Measurements from ENCODE around the gene AKR1E2.
A peak's percentile ranks its signal among the peaks of the same experiment; 100 is the strongest.

Gene AKR1E2
- 0 to 4.4 (median 0.88) reads per million in 9 experiments for total RNA-seq

GRCh38 chr10:4825868-4826791, at the start of gene AKR1E2:
Gene AKR1E2, plus strand, starts transcription at chr10:4826207. Its CDS starts 118 bp downstream, at chr10:4826325.
- peaks cover 3% of the 10 kb centered on the region for H3K36me3 Mint-ChIP-seq (ENCODE audit: insufficient read depth)
- peak; percentile 84 for ATAC-seq (replicated peaks)

DNA sequence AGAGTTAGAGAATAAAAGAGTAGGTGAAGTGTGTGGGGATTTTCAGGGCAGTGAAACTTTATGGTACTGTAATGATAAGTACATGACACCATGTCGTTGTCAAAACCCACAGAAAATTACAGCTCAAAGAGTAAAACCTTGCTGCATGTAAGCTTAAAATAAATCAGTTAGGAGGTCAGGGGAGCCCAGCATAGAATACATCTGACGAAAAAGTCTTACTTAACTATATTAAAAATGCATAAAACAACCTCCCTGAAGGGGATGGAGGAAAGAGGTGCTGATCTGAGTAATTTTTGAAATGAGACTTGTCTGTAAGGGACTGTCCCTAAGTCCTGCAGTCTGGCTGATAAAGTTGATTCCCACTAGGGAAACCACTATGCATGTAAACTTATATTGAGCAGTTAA, 49.8 kb upstream of the AKR1E2 start:
- Mint-ChIP-seq H3K9me3 (no peaks in the 10 kb centered on the region), H3K27me3 (peaks cover 45 to 52% of the 10 kb centered on the region in 2 donors), H3K4me3 (no peak overlapping the region), H3K27ac (no peak overlapping the region), H3K4me1 (ENCODE audit: low read depth in 2 of 2) (no peaks in the 10 kb centered on the region), H3K36me3 (ENCODE audit: insufficient read depth) (no peaks in the 10 kb centered on the region)
- no peak for DNase-seq
- ATAC-seq (replicated peaks): no peak

More at GRCh38 chr10:4825868-4826791, at the start of gene AKR1E2:
- H3K27ac Mint-ChIP-seq: no peak within 1 kb of the TSS
- DNase-seq: peak; percentile 20 to 23 (median 23)
- H3K4me1 Mint-ChIP-seq (ENCODE audit: low read depth in 2 of 2): peaks cover 4 to 6% of the 10 kb centered on the region in 2 donors
- H3K4me3 Mint-ChIP-seq: peak within 1 kb of the TSS; percentile 42 to 55
- H3K27me3 Mint-ChIP-seq: peaks cover 79 to 92% of the 10 kb centered on the region in 2 donors
- H3K9me3 Mint-ChIP-seq: no peaks in the 10 kb centered on the region

- DNase-seq: no peak
- Mint-ChIP-seq H3K27ac (no peak overlapping the region), H3K9me3 (no peaks in the 10 kb centered on the region), H3K4me1 (ENCODE audit: low read depth in 2 of 2) (no peaks in the 10 kb centered on the region), H3K27me3 (peaks cover 45 to 50% of the 10 kb centered on the region in 2 donors), H3K36me3 (ENCODE audit: insufficient read depth) (no peaks in the 10 kb centered on the region), H3K4me3 (no peak overlapping the region)
- no peak for ATAC-seq (replicated peaks)
Observed at GRCh38 chr10:4778761-4779160, 47.2 kb upstream of the AKR1E2 start.

- DNase-seq (no peak), ATAC-seq (replicated peaks) (no peak)
- no peaks in the 10 kb centered on the region for H3K36me3 Mint-ChIP-seq (ENCODE audit: insufficient read depth)
- no peak overlapping the region for H3K27ac Mint-ChIP-seq
- no peaks in the 10 kb centered on the region for H3K4me1 Mint-ChIP-seq (ENCODE audit: low read depth in 2 of 2)
- H3K4me3 Mint-ChIP-seq: no peak overlapping the region
- H3K9me3 Mint-ChIP-seq: no peaks in the 10 kb centered on the region
- peaks cover 42 to 49% of the 10 kb centered on the region in 2 donors for H3K27me3 Mint-ChIP-seq
Observed at GRCh38 chr10:4780091-4780490, 45.9 kb upstream of the AKR1E2 start.

DNA sequence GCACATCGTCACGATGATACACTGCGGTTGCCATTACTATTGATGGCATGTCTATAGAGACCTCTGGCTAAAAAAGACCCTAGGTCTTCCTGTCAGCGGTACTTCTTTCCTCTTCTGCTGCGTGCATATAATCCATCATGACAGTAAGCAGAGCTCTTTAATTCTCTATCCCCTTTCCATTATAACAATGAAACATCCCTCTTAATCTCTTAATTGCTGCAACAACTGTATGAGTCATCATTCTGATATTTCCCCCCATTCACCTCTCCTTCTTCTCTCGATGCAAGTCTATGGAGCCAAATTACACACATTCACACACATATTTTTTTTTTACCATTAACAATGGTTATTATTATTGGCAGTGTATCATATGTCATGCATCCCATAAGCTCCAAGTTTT, 45.2 kb upstream of the AKR1E2 start:
- Mint-ChIP-seq H3K27ac (no peak overlapping the region), H3K27me3 (peaks cover 45 to 53% of the 10 kb centered on the region in 2 donors), H3K36me3 (ENCODE audit: insufficient read depth) (no peaks in the 10 kb centered on the region), H3K4me3 (no peak overlapping the region), H3K9me3 (no peaks in the 10 kb centered on the region), H3K4me1 (ENCODE audit: low read depth in 2 of 2) (no peaks in the 10 kb centered on the region)
- DNase-seq (no peak), ATAC-seq (replicated peaks) (no peak)

- no peak for ATAC-seq (replicated peaks)
- no peak for DNase-seq
- H3K4me3 Mint-ChIP-seq: no peak overlapping the region
- peaks cover 45 to 50% of the 10 kb centered on the region in 2 donors for H3K27me3 Mint-ChIP-seq
- no peak overlapping the region for H3K27ac Mint-ChIP-seq
- no peaks in the 10 kb centered on the region for H3K9me3 Mint-ChIP-seq
- H3K36me3 Mint-ChIP-seq (ENCODE audit: insufficient read depth): no peaks in the 10 kb centered on the region
- no peaks in the 10 kb centered on the region for H3K4me1 Mint-ChIP-seq (ENCODE audit: low read depth in 2 of 2)
Observed at GRCh38 chr10:4781955-4782354, 44.1 kb upstream of the AKR1E2 start.

DNA sequence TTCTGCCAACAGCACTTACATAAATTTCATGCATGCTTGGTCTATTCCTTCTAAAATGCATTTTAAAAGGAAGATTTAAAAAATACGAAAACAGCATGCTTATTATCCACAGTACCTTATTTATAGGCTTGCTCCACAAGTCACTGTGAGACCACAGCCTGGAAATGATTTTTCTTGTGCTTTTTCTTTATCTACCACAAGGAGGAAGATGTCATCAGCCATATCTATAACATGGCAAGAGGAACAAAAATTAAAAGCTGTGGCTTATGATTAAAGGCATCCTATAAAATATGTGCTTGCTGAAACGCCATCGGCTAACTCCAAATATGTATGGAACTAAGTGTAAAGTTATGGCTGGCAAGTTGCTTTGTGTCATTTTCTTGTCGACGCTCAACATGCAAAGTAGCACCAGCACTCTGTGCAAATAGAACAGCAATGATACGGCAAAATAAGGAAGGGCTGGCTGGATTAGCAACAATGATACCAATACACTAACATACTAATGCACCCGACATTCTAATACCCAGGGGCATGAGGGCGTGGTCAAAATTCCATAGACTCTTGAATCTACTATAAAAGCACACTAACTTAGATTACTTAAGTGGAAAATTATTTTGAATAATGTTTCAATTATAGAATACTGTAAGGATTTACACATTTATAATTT, 41.2 kb upstream of the AKR1E2 start:
- H3K36me3 Mint-ChIP-seq (ENCODE audit: insufficient read depth): no peaks in the 10 kb centered on the region
- H3K4me1 Mint-ChIP-seq (ENCODE audit: low read depth in 2 of 2): no peaks in the 10 kb centered on the region
- H3K4me3 Mint-ChIP-seq: no peak overlapping the region
- DNase-seq (no peak), ATAC-seq (replicated peaks) (no peak)
- H3K9me3 Mint-ChIP-seq: no peaks in the 10 kb centered on the region
- H3K27ac Mint-ChIP-seq: no peak overlapping the region
- H3K27me3 Mint-ChIP-seq: peaks cover 34 to 48% of the 10 kb centered on the region in 2 donors

- Mint-ChIP-seq H3K27ac (no peak overlapping the region), H3K4me1 (ENCODE audit: low read depth in 2 of 2) (no peaks in the 10 kb centered on the region), H3K4me3 (no peak overlapping the region), H3K27me3 (peaks cover 34 to 42% of the 10 kb centered on the region in 2 donors), H3K9me3 (no peaks in the 10 kb centered on the region), H3K36me3 (ENCODE audit: insufficient read depth) (no peaks in the 10 kb centered on the region)
- DNase-seq: no peak
- no peak for ATAC-seq (replicated peaks)
Observed at GRCh38 chr10:4786043-4786839, 39.8 kb upstream of the AKR1E2 start.

DNA sequence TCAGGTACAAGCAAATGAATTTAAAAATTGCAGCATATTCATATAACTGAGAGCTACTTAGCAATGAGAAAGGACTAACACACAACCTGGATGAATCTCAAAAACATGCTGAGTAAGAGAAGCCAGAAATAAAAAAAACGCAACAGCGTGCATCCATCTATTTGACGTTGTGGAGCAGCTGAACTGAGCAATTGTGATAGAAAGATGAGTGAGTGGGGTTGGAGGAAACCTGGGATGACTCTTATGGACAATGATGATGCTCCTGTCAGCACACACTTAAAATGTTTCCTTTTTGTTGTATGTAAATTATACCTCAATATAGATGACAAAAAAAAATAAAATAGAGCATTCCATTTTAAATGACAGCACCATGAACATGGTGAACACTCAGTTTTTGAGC, 36.0 kb upstream of the AKR1E2 start:
- Mint-ChIP-seq H3K4me3 (no peak overlapping the region), H3K27me3 (peaks cover 14 to 18% of the 10 kb centered on the region in 2 donors), H3K4me1 (ENCODE audit: low read depth in 2 of 2) (no peaks in the 10 kb centered on the region), H3K27ac (no peak overlapping the region), H3K36me3 (ENCODE audit: insufficient read depth) (no peaks in the 10 kb centered on the region), H3K9me3 (no peaks in the 10 kb centered on the region)
- ATAC-seq (replicated peaks) (no peak), DNase-seq (no peak)

- Mint-ChIP-seq H3K27ac (no peak overlapping the region), H3K27me3 (peaks cover 18 to 20% of the 10 kb centered on the region in 2 donors), H3K4me3 (no peak overlapping the region), H3K4me1 (ENCODE audit: low read depth in 2 of 2) (no peaks in the 10 kb centered on the region), H3K9me3 (no peaks in the 10 kb centered on the region), H3K36me3 (ENCODE audit: insufficient read depth) (no peaks in the 10 kb centered on the region)
- DNase-seq (no peak), ATAC-seq (replicated peaks) (no peak)
Observed at GRCh38 chr10:4790922-4791321, 35.1 kb upstream of the AKR1E2 start.

- no peak for ATAC-seq (replicated peaks)
- Mint-ChIP-seq H3K9me3 (no peaks in the 10 kb centered on the region), H3K4me1 (ENCODE audit: low read depth in 2 of 2) (no peaks in the 10 kb centered on the region), H3K4me3 (no peak overlapping the region), H3K27ac (no peak overlapping the region), H3K27me3 (peaks cover 23 to 27% of the 10 kb centered on the region in 2 donors), H3K36me3 (ENCODE audit: insufficient read depth) (no peaks in the 10 kb centered on the region)
- DNase-seq: no peak
Observed at GRCh38 chr10:4792381-4792780, 33.6 kb upstream of the AKR1E2 start.

- Mint-ChIP-seq H3K4me3 (no peak overlapping the region), H3K4me1 (ENCODE audit: low read depth in 2 of 2) (no peaks in the 10 kb centered on the region), H3K27me3 (peaks cover 41 to 51% of the 10 kb centered on the region in 2 donors), H3K27ac (no peak overlapping the region), H3K36me3 (ENCODE audit: insufficient read depth) (no peaks in the 10 kb centered on the region), H3K9me3 (no peaks in the 10 kb centered on the region)
- ATAC-seq (replicated peaks) (no peak), DNase-seq (no peak)
Observed at GRCh38 chr10:4801405-4801804, 24.6 kb upstream of the AKR1E2 start.
